Small intestine (tissue), 7 donors: ENCODE results near the gene GPAT2. TPM values are rescaled to one million over a fixed set of nuclear protein-coding genes. Genes with fewer than 3 reads are reported as not detected.
"Not testable (repeated sequence)": the region's sequence is repeated elsewhere in the genome, so short reads cannot be mapped to it uniquely, and the experiment has no call there.

ENCODE experiments used
- DNase-seq, 2 donors: peaks; one replicate each; pipeline versions ENCODE4 v3.0.0 to v3.0.0-alpha.2; 2013
- FAIRE-seq: peaks from 2 replicates; lab custom pipeline; 2012; peaks lifted over from hg19 to GRCh38; lab: Jason Lieb, UNC
- H3K27ac ChIP-seq, 3 donors: one replicate each; pipeline ENCODE4 v1.5.1; 2013; ENCODE audit warnings: low read length in 2 of 3, mild to moderate bottlenecking in 2 of 3, control low read depth in 1 of 3, inconsistent platforms in 1 of 3, low read depth in 1 of 3, moderate library complexity in 1 of 3
- H3K27me3 ChIP-seq, 3 donors: one replicate each; pipeline ENCODE4 v1.6.1; 2013; ENCODE audit warnings: low read length in 3 of 3, inconsistent platforms in 1 of 3; ENCODE audit not compliant: control insufficient read depth in 3 of 3, insufficient read depth in 3 of 3
- H3K36me3 ChIP-seq, 3 donors: one replicate each; pipeline ENCODE4 v1.6.1; 2013; ENCODE audit warnings: low read length in 3 of 3, inconsistent platforms in 1 of 3, low read depth in 1 of 3, mild to moderate bottlenecking in 1 of 3, moderate library complexity in 1 of 3; ENCODE audit not compliant: control insufficient read depth in 3 of 3, insufficient read depth in 2 of 3
- H3K4me1 ChIP-seq, 3 donors: one replicate each; pipeline ENCODE4 v1.6.1; 2013; ENCODE audit warnings: low read length in 2 of 3, inconsistent platforms in 1 of 3, low read depth in 1 of 3, mild to moderate bottlenecking in 1 of 3, moderate library complexity in 1 of 3; ENCODE audit not compliant: control insufficient read depth in 3 of 3, insufficient read depth in 2 of 3
- H3K4me3 ChIP-seq, 3 donors: one replicate each; pipeline ENCODE4 v1.5.1; 2013; ENCODE audit warnings: low read length in 3 of 3, control low read depth in 1 of 3, inconsistent platforms in 1 of 3, low read depth in 1 of 3, mild to moderate bottlenecking in 1 of 3, moderate library complexity in 1 of 3
- H3K9me3 ChIP-seq, 2 donors: one replicate each; pipeline ENCODE4 v1.6.1; 2013; ENCODE audit warnings: low read depth in 1 of 2, low read length in 1 of 2; ENCODE audit not compliant: control insufficient read depth in 2 of 2, insufficient read depth in 1 of 2
- WGBS, 3 donors: extraction: QIAGEN DNeasy Blood & Tissue Kit; methylation state at CpG; one replicate each; pipeline ENCODE4 v1.1.7; 2013; 5-methylcytosine and 5-hydroxymethylcytosine counted together
- polyA plus RNA-seq, 4 donors: library from polyadenylated mRNA; stranded (reverse) in 3 of 4; unstranded in 1 of 4; fragments of 200-250 nt in 3 of 4; fragments of 120-200 nt in 1 of 4; gene quantifications; one replicate each; pipeline versions ENCODE4 v1.2.1 to v1.2.3, GENCODE V29; 2013
- donor health status: healthy with polysubstance abuse.
- donor health status: control.
- donor health status: control.
- donor health status: Bipolar disorder and iron deficiency.
- donor health status: healthy.

The GPAT2 gene
- polyA plus RNA-seq, 4 donors, result 0.22 to 6.5 (median 0.93) TPM; not detected in 1

- H3K36me3 ChIP-seq, H3K27me3 ChIP-seq, H3K27ac ChIP-seq, H3K4me1 ChIP-seq, DNase-seq, H3K4me3 ChIP-seq, FAIRE-seq, H3K9me3 ChIP-seq: not testable (repeated sequence)
- WGBS, 3 donors, result 64 to 86% (median 74%) methylated on average over 6 to 8 of the region's 8 CpGs
Observed at GRCh38 chr2:96061197-96061817, 26.6 kb upstream of the GPAT2 start.

GRCh38 chr2:96060325-96060724, 25.6 kb upstream of the GPAT2 start:
- FAIRE-seq, H3K9me3 ChIP-seq, H3K27me3 ChIP-seq, H3K4me1 ChIP-seq, H3K4me3 ChIP-seq, H3K36me3 ChIP-seq, DNase-seq, H3K27ac ChIP-seq: not testable (repeated sequence)
- WGBS, 3 donors, result 55 to 68% (median 64%) methylated on average over 6 to 7 of the region's 10 CpGs

- WGBS, 3 donors, result 85 to 100% (median 87%) methylated on average over 2 to 5 of the region's 6 CpGs
- FAIRE-seq, DNase-seq, H3K27ac ChIP-seq, H3K4me3 ChIP-seq, H3K36me3 ChIP-seq, H3K4me1 ChIP-seq, H3K27me3 ChIP-seq, H3K9me3 ChIP-seq: not testable (repeated sequence)
Observed at GRCh38 chr2:96059443-96059842, 24.7 kb upstream of the GPAT2 start.

- H3K36me3 ChIP-seq, result not testable (repeated sequence)
- 13 to 46% (median 29%) methylated on average over 2 to 3 of the region's 6 CpGs for WGBS, 3 donors
Observed at GRCh38 chr2:96055830-96056229, 21.1 kb upstream of the GPAT2 start.

GRCh38 chr2:96054537-96054936, 19.8 kb upstream of the GPAT2 start:
- H3K4me3 ChIP-seq, H3K9me3 ChIP-seq, DNase-seq, FAIRE-seq, H3K36me3 ChIP-seq, H3K27me3 ChIP-seq, H3K27ac ChIP-seq, H3K4me1 ChIP-seq: not testable (repeated sequence)
- WGBS, 3 donors, result 83 to 94% (median 88%) methylated on average over 5 to 6 of the region's 7 CpGs

More at GRCh38 chr2:96055830-96056229, 21.1 kb upstream of the GPAT2 start:
- H3K9me3 ChIP-seq, H3K4me3 ChIP-seq, H3K4me1 ChIP-seq, H3K27ac ChIP-seq, FAIRE-seq, H3K27me3 ChIP-seq, DNase-seq: not testable (repeated sequence)

GRCh38 chr2:96053385-96053784, 18.7 kb upstream of the GPAT2 start:
- 91 to 97% (median 97%) methylated on average over 6 to 7 of the region's 7 CpGs for WGBS, 3 donors
- not testable (repeated sequence) for H3K4me3 ChIP-seq, H3K27ac ChIP-seq, H3K4me1 ChIP-seq, H3K9me3 ChIP-seq, FAIRE-seq, H3K36me3 ChIP-seq, DNase-seq, H3K27me3 ChIP-seq

GRCh38 chr2:96052632-96053031, 17.9 kb upstream of the GPAT2 start:
- not testable (repeated sequence) for H3K4me3 ChIP-seq, H3K4me1 ChIP-seq, H3K27me3 ChIP-seq, H3K36me3 ChIP-seq, H3K27ac ChIP-seq, H3K9me3 ChIP-seq, DNase-seq, FAIRE-seq
- WGBS, 3 donors, result 89 to 94% (median 93%) methylated on average over 1 to 2 of the region's 3 CpGs

- not testable (repeated sequence) for DNase-seq, H3K27ac ChIP-seq, FAIRE-seq, H3K27me3 ChIP-seq, H3K4me3 ChIP-seq, H3K36me3 ChIP-seq, H3K4me1 ChIP-seq, H3K9me3 ChIP-seq
- WGBS, 3 donors, result no CpG with 5 or more reads among the region's 3 CpGs
Observed at GRCh38 chr2:96049917-96050262, 15.2 kb upstream of the GPAT2 start.
